SK-N-SH (cell line): ENCODE measurements around the gene UNC5B.

Experiments
- CTCF ChIP-seq: fragments of 200-600 bp; sonication (generic); IDR thresholded peaks from 2 replicates; pipeline ENCODE4 v1.6.1; 2017; ENCODE audit warnings: antibody characterized with exemption, mild to moderate bottlenecking, moderate library complexity
- EP300 ChIP-seq, 2 experiments: IDR thresholded peaks; 2 replicates each; pipeline versions ENCODE4 v1.4.0 to v1.6.1; 2012; ENCODE audit warnings: borderline replicate concordance in 1 of 2, low read depth in 1 of 2, low read length in 1 of 2
- EZH2phosphoT487 ChIP-seq: fragments of 200-600 bp; sonication (generic); IDR thresholded peaks from 2 replicates; pipeline ENCODE4 v1.6.1; 2017; ENCODE audit warnings: low read depth, mixed run types, mild to moderate bottlenecking, antibody characterized with exemption, moderate library complexity, borderline replicate concordance
- GABPA ChIP-seq: IDR thresholded peaks from 2 replicates; pipeline ENCODE4 v1.4.0; 2012; ENCODE audit warnings: low read depth, mild to moderate bottlenecking
- NRF1 ChIP-seq: IDR thresholded peaks from 2 replicates; pipeline ENCODE4 v1.6.1; 2012; ENCODE audit warnings: low read depth, mild to moderate bottlenecking, low read length
- PBX3 ChIP-seq: IDR thresholded peaks from 2 replicates; pipeline ENCODE4; 2012
- POLR2AphosphoS5 ChIP-seq: IDR thresholded peaks from 2 replicates; pipeline ENCODE4 v1.6.1; 2012; ENCODE audit warnings: low read depth, low read length
- RAD21 ChIP-seq: IDR thresholded peaks from 2 replicates; pipeline ENCODE4 v1.6.1; 2012; ENCODE audit warnings: mild to moderate bottlenecking, low read length
- RXRA ChIP-seq: IDR thresholded peaks from 2 replicates; pipeline ENCODE4 v1.4.0; 2012; ENCODE audit warnings: low read depth, mild to moderate bottlenecking, borderline replicate concordance
- TEAD4 ChIP-seq: IDR thresholded peaks from 2 replicates; pipeline ENCODE4 v1.4.0; 2012; ENCODE audit warnings: mild to moderate bottlenecking, borderline replicate concordance; ENCODE audit not compliant: insufficient read depth
- YY1 ChIP-seq: IDR thresholded peaks from 2 replicates; pipeline ENCODE4 v1.4.0; 2012; ENCODE audit warnings: low read depth, mild to moderate bottlenecking
- ZBTB33 ChIP-seq: IDR thresholded peaks from 2 replicates; pipeline ENCODE4 v1.4.0; 2012; ENCODE audit warnings: low read depth, borderline replicate concordance
- TF ChIP-seq, protein P1 (sequence below): fragments of 150-350 bp; IDR thresholded peaks from 2 replicates; pipeline ENCODE4 v1.6.1; 2017; ENCODE audit warnings: antibody characterized with exemption, low read length, low read depth, borderline replicate concordance

DNA sequence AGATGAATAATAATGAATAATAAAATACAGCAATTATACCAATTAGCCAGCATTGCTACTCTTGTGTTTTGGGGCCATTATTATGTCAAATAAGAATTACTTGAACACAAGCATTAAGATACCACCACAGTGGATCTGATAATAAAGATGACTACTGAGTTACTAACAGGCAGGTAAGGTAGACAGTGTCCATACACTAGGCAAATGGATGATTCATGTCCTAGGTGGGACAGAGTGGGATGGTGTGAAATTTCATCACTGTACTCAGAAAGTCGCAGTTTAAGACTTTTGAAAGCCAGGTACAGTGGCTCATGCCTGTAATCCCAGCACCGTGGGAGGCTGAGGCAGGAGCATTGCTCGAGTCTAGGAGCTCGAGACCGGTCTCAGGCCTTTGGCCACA lies 8.7 kb upstream of the UNC5B start:
- TF ChIP-seq POLR2AphosphoS5 = no peak
- no peak for TF ChIP-seq CTCF
- no peak for TF ChIP-seq NRF1
- TF ChIP-seq EP300 (IDR thresholded peaks at IDR 0.05; ENCODE audit: borderline replicate concordance in 1 of 2, low read depth in 1 of 2, low read length in 1 of 2) = no peak
- no peak for TF ChIP-seq RXRA
- no peak for TF ChIP-seq GABPA
- TF ChIP-seq, protein P1, sequence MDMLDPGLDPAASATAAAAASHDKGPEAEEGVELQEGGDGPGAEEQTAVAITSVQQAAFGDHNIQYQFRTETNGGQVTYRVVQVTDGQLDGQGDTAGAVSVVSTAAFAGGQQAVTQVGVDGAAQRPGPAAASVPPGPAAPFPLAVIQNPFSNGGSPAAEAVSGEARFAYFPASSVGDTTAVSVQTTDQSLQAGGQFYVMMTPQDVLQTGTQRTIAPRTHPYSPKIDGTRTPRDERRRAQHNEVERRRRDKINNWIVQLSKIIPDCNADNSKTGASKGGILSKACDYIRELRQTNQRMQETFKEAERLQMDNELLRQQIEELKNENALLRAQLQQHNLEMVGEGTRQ = no peak
- TF ChIP-seq RAD21 = no peak
- TF ChIP-seq TEAD4 = no peak
- no peak for TF ChIP-seq YY1
- no peak for TF ChIP-seq ZBTB33
- no peak for TF ChIP-seq EZH2phosphoT487
- TF ChIP-seq PBX3 = no peak
